Measurements from ENCODE around the gene PROP1. TPM values are rescaled to one million over a fixed set of nuclear protein-coding genes. Genes with fewer than 3 reads are reported as not detected.

Gene PROP1
- polyA plus RNA-seq, 1 experiment, result not detected

DNA sequence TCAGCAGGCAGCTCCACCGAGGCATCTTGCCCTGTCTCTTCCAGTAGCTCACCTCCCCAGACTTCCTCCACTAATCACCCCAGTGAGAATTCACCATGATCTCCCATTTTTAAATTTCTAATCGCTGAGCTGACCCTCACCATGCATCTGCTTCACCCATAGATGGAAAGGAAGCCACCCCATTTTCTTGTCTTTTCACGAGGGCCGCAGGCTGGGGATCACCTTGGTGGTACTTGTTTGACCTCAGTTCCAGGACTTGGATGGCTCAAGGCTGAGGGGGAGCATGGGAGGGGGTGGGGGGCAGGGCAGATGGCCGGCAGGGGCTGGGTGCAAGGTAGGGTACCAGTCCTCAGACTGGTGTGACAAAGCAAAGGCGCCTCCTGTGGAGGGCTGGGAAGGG, 3.6 kb downstream of the PROP1 start:
- ChIA-PET POLR2A (no interaction called here), CTCF (no interaction called here)
- Histone ChIP-seq H3K27me3 (ENCODE audit: control insufficient read depth, insufficient read depth, low read length) (peaks cover 9% of the 10 kb centered on the region), H3K9me3 (ENCODE audit: control insufficient read depth, insufficient read depth, low read length) (no peaks in the 10 kb centered on the region), H3K4me3 (ENCODE audit: low read depth, low read length) (no peak overlapping the region), H3K27ac (ENCODE audit: low read depth, low read length) (no peak overlapping the region)
- TF ChIP-seq, protein P1, sequence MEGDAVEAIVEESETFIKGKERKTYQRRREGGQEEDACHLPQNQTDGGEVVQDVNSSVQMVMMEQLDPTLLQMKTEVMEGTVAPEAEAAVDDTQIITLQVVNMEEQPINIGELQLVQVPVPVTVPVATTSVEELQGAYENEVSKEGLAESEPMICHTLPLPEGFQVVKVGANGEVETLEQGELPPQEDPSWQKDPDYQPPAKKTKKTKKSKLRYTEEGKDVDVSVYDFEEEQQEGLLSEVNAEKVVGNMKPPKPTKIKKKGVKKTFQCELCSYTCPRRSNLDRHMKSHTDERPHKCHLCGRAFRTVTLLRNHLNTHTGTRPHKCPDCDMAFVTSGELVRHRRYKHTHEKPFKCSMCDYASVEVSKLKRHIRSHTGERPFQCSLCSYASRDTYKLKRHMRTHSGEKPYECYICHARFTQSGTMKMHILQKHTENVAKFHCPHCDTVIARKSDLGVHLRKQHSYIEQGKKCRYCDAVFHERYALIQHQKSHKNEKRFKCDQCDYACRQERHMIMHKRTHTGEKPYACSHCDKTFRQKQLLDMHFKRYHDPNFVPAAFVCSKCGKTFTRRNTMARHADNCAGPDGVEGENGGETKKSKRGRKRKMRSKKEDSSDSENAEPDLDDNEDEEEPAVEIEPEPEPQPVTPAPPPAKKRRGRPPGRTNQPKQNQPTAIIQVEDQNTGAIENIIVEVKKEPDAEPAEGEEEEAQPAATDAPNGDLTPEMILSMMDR (IDR thresholded peaks at IDR 0.05; ENCODE audit: low read depth, low read length), result no peak
- DNase-seq (ENCODE audit: low read depth, low spot score), result no peak

DNA sequence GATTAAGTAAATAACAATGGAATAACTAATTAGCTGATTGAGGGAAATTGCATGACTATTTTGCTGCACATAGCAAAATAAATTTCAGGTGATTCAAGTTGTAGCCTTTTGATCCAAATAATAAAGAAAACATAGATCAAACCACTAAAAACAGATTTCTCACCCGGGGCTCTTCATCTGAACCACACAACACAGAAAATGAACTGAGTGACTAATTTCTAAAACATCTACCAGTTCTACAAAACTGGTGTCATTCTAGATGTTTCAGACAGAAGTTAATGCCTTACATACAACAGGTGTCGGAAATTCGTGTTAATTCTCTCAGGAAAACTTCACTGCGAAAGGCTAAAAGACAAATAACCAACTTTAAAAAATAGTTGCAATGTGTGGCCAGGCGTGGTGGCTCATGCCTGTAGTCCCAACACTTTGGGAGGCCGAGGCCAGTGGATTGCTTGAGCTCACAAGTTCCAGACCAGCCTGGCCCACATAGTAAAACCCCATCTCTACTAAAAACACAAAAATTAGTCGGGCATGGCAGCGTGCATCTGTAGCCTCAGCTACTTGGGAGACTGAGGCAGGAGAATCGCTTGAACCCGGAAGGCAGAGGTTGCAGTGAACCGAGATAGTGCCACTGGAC, 6.9 kb downstream of the PROP1 start:
- Histone ChIP-seq H3K9me3 (ENCODE audit: control insufficient read depth, insufficient read depth, low read length) (no peaks in the 10 kb centered on the region; the same call in 1 of the 2 replicates), H3K27ac (ENCODE audit: low read depth, low read length) (no peak overlapping the region), H3K27me3 (ENCODE audit: control insufficient read depth, insufficient read depth, low read length) (peaks cover 29% of the 10 kb centered on the region), H3K4me3 (ENCODE audit: low read depth, low read length) (no peak overlapping the region)
- CTCF ChIA-PET, result no interaction called here
- POLR2A ChIA-PET, result interaction anchor here (0.6 kb wide), 1 partner anchor 396 kb away, joined by 4 read pairs; no protein-coding TSS in a partner anchor
- no peak for DNase-seq (ENCODE audit: low read depth, low spot score)
- TF ChIP-seq, protein P1 (IDR thresholded peaks at IDR 0.05; ENCODE audit: low read depth, low read length), result no peak

DNA sequence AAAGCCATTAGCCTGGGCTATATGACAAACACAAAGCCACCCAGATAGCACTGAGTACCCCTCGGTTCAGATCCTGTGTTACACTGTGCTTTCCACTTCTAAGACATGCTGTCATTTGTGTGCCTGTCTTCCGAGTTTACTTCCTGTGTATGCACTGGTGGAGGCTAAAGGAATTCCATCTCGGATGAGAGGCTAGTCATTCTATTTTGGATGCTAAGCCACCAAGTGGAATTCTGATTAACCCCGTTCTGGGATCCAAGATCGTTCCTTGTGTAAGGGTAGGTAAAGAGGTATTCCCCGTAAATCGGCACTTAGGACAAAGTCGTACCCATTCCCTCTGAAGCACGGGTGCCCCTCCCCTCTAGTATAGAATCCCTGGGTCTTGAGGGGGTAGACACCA, 8.7 kb downstream of the PROP1 start:
- Histone ChIP-seq H3K27ac (ENCODE audit: low read depth, low read length) (no peak overlapping the region), H3K27me3 (ENCODE audit: control insufficient read depth, insufficient read depth, low read length) (peaks cover 47% of the 10 kb centered on the region), H3K9me3 (ENCODE audit: control insufficient read depth, insufficient read depth, low read length) (no peaks in the 10 kb centered on the region; the same call in 1 of the 2 replicates), H3K4me3 (ENCODE audit: low read depth, low read length) (no peak overlapping the region)
- CTCF ChIA-PET, result no interaction called here
- TF ChIP-seq, protein P1 (IDR thresholded peaks at IDR 0.05; ENCODE audit: low read depth, low read length), result no peak
- POLR2A ChIA-PET, result no interaction called here
- DNase-seq (ENCODE audit: low read depth, low spot score), result no peak

DNA sequence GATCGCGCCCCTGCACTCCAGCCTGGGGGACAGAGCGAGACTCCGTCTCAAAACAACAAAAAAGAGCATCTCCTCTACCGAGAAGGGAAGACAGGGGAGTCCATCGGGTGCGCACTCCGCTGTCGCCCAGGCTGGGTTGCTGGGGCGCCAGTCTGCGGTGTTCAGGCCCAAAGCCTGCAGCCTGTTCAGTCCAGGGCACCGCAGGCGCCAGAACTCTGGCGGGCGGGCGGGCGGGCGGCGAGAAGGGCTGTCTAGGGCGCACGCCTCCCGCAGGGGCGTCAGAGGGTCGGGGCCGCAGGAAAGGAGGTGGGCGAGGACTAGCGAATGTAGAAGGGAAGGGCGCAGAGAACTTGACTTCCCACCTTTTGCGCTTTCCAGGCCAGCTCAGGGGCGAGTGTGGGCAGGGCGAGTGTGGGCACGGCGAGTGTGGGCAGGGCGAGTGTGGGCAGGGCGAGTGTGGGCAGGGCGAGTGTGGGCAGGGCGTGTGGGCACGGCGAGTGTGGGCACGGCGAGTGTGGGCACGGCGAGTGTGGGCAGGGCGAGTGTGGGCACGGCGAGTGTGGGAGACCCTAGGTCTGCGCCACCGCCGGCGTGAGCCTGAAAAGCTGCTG, 10.5 kb downstream of the PROP1 start:
- DNase-seq (ENCODE audit: low read depth, low spot score), result no peak
- H3K4me3 ChIP-seq (ENCODE audit: low read depth, low read length), result no peak overlapping the region
- H3K27ac ChIP-seq (ENCODE audit: low read depth, low read length), result no peak overlapping the region
- TF ChIP-seq, protein P1 (IDR thresholded peaks at IDR 0.05; ENCODE audit: low read depth, low read length), result no peak
- POLR2A ChIA-PET, result interaction anchor here (0.6 kb wide), 1 partner anchor 8 kb away, joined by 3 read pairs; no protein-coding TSS in a partner anchor
- CTCF ChIA-PET, result no interaction called here
- H3K27me3 ChIP-seq (ENCODE audit: control insufficient read depth, insufficient read depth, low read length), result peaks cover 54% of the 10 kb centered on the region
- no peaks in the 10 kb centered on the region; the same call in 1 of the 2 replicates for H3K9me3 ChIP-seq (ENCODE audit: control insufficient read depth, insufficient read depth, low read length)

DNA sequence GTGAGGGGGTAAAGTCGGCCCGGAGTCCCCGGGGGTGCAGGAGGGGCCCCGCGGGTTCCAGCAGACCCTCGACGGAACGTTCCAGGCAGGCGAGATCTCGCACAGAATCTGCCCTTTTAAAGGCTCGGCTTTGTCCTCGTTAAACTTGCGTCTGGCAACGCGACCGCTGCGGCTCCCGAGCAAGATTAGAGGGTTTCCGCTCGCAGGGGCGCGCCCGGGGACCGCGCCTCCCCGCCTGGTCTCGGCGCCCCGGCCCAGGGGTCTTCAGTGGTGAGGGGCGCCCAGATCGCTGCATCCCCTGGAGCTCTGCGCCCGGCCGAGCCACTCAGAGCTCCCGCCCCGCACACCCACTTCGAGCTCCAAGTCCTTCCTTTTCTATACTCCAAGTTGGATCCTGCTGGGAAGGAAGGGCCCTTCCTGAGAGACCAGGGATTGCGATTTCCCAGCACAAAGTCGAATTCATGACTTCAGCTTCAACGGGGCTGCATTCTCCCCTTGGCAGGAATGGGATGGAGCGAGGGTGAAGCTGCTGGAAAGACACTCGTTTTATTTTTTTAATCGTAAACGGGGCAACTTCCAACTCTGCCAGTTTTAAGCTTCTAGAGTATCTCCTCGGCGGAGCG, 11.3 kb downstream of the PROP1 start:
- ChIA-PET POLR2A (no interaction called here), CTCF (no interaction called here)
- Histone ChIP-seq H3K27me3 (ENCODE audit: control insufficient read depth, insufficient read depth, low read length) (peaks cover 54% of the 10 kb centered on the region), H3K9me3 (ENCODE audit: control insufficient read depth, insufficient read depth, low read length) (no peaks in the 10 kb centered on the region; the same call in 1 of the 2 replicates), H3K4me3 (ENCODE audit: low read depth, low read length) (no peak overlapping the region), H3K27ac (ENCODE audit: low read depth, low read length) (no peak overlapping the region)
- no peak for DNase-seq (ENCODE audit: low read depth, low spot score)
- TF ChIP-seq, protein P1 (IDR thresholded peaks at IDR 0.05; ENCODE audit: low read depth, low read length), result no peak

All from AG04450 (cell line).